HG03469 (cell line): ENCODE data around the gene ACSS3.
"Not testable (repeated sequence)": the region's sequence is repeated elsewhere in the genome, so short reads cannot be mapped to it uniquely, and the experiment has no call there.

ENCODE experiments used
- ATAC-seq: cut with Tn5 transposase; IDR thresholded peaks from one replicate; pipeline ENCODE4 v1.9.1; 2021; ENCODE audit warnings: mild to moderate bottlenecking, moderate library complexity, moderate number of reproducible peaks; ENCODE audit not compliant: unreplicated experiment

Gene ACSS3

DNA sequence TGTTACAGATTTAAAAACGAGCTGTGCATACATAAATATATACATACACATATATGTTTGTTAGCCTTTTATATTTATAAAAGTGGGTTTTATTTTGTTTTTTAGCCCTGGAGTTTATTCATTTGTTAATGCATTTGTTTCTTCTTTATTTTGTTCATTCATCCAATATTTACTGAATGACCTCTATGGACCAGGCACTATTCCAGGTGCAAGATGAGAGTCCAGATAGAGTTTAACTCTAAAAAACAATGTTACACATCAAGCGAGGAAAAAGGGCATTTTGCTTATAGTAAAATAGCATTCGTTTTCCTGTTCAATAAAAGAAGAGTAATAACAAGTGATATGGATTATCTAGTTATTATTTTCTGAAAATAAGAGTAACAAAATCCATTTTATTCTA is 14.2 kb downstream of the ACSS3 start:
- no peak for ATAC-seq

DNA sequence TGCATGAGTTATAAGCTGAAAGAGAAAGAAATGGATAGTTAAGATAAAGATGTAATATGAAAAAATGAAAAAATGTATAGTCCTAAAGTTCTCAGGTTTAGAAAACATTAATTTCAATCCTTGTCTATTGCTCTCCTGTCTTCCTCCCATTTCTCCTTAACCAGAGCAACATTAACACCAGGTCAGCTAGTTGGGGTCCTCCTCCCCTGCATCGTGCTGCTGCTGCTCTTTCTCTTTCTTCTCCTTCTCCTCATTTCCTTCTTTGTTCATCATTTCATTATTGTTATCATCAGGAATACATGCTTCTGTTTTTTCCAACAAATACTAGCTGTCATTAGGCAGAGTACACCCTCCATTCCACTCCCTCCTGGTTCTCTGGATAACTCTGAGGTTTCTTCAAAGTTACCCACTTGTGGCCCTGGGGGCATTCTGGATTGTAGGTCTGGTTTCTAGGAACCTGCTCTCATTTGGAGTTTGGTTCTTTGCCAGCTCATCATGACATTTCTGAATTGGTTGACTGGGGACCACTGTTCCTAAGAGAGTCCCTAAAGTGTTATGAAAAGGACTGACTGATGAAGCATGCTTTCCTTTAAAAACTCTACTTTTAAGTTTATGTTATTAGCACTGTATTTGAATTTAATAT is 17.0 kb downstream of the ACSS3 start:
- ATAC-seq = no peak

DNA sequence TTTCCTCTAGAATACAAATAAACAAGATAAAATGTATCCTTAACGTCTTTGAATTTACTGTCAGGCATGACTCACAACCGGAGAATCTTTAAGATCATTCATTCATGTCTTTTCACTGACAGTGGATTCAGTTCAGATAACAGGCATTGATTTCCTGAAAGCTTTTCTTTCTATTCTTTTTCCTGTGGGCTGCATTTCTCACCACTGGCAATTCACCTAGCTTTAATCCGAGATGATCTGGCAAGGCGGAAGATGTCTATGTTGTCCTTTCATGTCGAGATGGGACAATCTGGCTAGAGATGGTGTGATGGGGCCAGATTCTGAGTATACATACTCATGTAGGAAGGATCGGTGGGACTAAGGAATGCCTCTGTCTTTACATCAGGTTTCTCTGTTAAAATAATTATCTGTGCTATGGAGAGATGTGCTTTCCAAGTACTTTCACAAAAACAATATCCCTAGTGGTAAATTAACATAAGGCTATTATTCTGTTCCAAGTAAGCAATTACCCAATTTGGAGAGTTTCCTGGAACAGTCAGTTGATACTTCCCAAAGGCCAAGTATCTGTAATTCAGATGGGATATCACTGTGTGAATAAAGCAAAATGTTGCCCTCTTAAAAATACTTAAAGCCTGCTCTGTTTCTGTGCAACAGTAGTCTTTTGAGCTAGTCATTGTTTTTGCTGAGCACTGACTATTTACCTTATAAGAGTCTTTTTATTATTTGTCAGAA is 17.8 kb downstream of the ACSS3 start:
- ATAC-seq = no peak

GRCh38 chr12:81105687-81106086 is 27.8 kb downstream of the ACSS3 start:
- ATAC-seq = no peak

DNA sequence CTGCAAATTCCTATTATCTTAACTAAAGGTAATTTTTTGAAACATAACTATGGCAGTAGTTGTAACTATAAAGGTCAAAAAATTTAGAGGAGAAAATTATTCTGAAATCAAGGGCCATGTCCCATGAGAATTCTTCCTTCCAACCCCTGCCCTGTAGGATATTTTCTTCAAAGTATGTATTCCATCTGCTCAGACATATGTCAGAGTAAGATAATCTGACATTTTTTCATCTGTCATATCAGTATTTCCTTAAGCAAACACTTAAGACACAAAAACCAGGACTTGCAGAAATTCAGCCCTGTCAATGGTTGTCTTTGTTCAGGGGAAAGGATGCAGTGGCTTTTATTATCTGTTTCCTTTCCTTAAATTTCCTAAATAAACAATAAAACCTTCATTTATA is 36.3 kb downstream of the ACSS3 start:
- no peak for ATAC-seq

GRCh38 chr12:81119069-81119468 is 41.2 kb downstream of the ACSS3 start:
- not testable (repeated sequence) for ATAC-seq

DNA sequence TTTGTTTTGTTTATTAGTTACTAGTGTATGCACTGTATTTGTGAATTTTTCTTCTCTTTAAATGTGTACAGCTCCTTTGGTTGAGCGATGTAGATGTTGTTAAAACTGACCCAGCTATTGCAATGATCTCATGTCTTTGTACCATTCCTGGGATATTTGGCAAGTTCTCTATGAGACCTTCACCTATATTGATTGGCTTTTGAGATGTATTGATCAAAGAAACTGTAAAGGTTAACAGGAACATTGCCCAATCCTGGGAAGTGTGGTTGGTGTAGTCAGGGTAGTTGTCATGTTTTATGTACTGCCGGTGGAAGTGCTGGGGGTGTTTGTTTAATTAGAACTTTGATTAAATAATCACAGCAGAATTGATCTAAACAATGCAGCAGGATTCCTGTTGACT is 43.1 kb downstream of the ACSS3 start:
- ATAC-seq = no peak

GRCh38 chr12:81123611-81124010 is 45.7 kb downstream of the ACSS3 start:
- ATAC-seq = no peak

DNA sequence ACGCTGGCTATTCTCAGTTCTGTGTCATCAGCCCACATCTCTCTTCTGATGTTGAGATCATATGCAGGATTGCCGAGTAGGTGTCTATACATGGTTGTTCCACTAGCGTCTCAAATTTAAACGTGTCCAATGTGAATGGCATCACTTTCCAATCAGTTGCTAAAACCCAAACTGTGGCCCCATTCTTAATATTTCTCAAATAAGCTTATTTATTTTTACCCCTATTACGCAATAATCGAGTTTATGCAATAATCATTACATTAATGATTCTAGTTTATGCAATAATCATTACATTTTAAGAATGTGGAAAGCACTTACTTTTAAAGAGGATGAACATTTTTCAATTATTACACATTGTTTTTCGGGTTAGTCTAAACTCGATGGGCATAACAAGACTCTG is 47.8 kb downstream of the ACSS3 start:
- ATAC-seq = no peak

DNA sequence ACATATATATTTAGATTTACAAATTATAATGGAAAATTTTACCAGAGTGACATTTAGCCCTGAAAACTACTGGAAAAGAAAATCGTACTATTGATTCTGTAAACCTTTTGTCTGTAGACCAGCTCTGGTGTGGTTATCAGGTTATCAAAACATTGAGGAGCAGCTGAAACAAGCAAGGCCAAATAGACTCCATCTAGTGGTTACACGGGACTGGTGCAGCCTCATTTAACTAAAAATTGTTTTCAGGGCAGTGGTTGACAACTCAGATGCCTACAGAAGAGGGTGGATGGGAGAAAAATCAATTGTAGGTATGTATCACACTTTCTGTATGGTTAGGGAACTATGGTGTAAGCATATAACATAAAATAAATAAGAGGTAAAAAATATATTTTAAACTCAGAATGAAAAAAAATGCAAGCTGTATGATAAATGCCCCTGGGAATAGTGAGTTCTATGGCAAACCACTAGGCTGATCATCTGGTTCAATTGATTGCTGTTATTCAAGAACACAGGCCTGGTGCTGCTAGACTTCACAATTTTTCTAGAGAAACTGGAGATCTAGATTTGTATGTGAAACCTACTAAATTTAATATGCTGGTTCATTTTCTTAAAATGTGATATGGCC is 51.2 kb downstream of the ACSS3 start:
- peak; percentile 98 for ATAC-seq

DNA sequence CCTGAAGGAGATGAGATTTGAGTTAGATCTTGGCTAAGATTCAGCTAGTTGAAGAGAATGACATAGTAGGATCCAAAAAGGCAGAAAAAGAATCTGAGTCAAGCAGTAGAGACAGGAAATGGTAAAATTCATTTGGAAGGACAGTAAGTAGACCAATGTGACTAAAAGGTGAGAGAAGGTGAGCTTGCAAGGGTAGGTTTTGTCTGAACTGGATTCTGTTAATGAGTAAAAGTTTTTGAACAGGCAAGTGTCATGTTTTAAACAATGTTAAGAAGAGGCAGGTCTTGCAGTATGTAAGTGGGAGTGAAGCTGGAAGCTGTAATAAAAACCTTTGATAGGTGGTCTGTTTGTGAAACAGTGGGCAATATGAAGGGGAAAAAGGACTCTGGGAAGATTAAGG is 58.6 kb downstream of the ACSS3 start:
- no peak for ATAC-seq

- ATAC-seq = no peak
These were observed 59.9 kb downstream of the ACSS3 start for GRCh38 chr12:81137801-81138200.

DNA sequence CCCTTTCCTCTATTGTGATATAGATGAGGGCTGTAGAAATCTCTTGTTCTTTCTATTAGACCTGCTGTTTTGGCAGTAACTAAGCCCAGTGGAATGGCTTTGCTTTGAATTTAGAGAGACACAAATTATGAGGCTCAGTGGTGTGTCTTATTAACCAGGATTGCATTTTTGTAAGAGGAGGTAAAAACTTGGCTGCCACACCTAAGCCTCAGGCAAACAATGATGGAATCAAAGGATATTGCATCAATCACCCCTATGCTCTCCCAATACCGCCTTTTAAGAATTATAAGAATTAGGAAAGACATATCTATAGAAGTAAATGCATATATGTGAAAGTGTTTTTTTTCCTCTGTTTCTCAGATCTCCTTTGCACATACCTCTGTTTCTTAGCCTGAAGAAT is 63.3 kb downstream of the ACSS3 start:
- ATAC-seq = no peak

- no peak for ATAC-seq
These were observed 65.2 kb downstream of the ACSS3 start for GRCh38 chr12:81143057-81143456.

DNA sequence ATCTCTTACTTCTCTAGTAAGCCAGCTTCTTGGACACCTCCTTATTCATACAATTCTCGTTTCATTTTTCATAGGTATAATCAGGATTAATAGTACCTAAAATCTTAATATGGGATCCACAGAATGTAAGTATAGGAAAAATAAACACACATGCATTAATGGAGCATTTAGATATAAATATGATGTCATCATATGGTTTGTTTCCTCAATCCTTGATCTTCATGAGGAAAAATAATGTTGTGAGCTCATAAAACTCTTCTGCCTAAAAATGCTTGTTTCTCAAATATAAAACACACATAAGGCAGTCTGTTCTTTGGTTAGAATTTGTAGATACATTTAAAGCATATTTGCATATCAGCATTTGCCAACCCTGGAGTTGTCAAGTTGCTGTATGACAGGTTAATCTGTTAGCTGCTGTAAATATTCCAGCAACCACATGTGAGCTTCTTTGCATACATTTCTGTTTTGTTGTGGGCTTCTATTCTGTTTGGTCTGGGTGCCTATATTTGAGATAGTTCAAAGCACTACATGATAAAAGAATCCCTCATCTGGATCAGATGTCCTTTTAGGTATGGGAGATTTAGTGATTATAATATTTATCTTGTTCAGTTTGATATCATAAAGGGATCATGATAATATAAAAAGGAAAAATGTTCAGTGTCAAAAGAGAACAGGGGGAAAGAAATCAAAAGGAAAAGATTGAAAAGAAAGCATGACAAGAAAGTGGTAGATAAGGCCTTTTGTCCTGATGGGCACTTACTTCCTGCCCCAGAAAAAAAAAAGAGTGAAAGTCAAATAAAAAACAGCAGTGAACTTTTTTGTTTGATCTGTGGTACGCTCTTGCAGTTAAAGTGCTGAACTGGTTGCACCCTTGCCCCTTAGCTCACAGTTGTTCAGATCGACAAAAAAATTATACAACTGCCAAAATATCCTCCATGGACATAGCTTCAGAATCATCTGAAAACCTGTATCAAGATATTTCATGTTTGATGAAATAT is 68.6 kb downstream of the ACSS3 start:
- no peak for ATAC-seq

GRCh38 chr12:81147292-81147919 is 69.5 kb downstream of the ACSS3 start:
- no peak for ATAC-seq

DNA sequence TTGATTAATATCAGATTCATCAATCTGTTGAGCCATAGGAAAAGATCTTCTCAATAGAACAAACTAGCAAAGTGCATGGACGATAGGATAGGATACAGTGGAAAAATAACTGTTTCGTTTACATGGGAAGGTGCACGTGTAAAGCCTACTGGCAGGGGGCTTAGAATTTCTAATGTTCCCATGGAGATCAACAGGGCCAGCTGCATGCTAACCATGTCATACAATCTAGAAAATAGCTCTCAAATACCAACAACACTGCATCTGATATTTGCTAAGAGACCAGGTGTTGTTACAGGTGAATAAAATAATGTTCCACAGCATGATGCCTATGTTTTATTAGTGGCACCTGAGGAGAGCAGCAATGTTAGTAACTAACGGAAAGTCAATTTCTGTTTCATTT is 72.5 kb downstream of the ACSS3 start:
- ATAC-seq = no peak

DNA sequence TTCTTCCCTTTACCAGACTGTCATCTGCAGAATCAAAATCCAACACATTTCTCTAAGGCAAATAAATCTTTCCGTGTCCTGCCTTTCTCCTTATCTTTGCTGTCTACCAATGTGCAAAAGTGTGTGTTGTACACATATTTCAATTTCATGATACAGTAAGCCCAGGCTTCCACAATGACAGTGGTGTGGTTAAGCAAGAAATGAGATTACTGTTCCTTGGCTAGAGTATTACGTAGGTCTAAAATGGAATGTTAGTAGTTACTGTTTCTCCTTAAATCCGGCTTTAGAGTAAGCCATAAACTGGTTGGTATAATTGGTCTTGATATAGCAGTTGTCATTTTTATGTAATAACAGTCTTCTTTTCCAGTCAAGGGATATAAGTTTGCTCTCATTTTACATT is 82.0 kb downstream of the ACSS3 start:
- ATAC-seq = no peak

DNA sequence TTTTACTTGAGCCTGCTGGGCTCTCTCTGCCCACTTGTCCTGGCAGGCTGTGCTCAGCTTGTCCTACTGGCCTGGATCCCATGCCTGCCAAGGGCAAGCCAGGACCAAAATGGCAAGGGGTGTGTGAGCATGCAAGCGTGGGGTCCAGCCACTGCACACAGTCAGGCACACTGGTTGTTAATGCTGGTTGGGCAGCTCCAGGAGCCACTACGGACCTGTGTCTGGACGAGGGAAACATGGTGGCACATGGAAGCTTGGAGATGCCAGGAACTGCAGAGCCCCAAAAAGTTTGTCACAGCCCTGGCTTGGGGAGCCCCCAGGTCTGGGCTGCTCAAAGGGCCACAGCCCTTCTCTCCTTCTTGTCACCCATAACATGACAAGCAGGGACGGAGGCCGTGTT is 83.8 kb downstream of the ACSS3 start:
- ATAC-seq = no peak

DNA sequence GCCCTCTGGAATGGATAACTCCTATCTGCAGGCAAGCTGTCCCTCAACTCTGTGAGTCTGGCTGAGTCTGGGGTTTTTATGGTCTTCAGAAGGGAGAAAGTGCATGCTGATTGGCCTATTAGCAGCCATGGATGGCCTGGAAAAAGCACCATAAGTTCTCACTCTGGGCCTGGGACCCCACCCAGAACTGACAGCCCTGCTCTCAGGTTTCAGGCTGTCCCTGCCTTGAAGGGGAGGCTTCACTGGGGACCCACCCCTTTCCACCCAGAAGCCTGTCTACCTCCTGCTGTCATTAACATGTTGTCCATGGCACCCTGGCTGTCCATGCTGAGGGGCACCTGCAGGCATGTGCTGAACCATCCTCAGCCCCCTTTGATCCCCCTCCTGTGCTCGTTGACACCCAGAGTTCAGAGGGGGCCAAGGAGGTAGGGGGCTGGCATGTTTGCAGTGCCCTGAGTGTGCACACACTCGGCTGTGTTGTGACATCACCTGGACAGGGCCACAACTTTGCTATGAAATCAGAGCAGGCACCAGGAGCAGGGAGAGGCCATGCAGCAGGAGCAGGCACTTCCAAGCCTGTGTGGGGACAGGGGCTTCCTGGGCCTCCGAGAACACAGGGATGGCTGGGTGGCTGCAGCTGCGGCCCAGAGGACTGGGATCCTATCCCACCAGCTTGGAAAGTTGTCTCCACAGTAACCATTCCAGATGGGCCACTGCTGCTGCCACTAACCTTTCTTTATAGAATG is 84.7 kb downstream of the ACSS3 start:
- ATAC-seq = no peak
